Measurements from ENCODE around the gene NXPE4. TPM values are rescaled to one million over a fixed set of nuclear protein-coding genes. Genes with fewer than 3 reads are reported as not detected.

The NXPE4 gene
- total RNA-seq, 1 donor from 2014 or later, result not detected

- Mint-ChIP-seq H3K27ac (ENCODE audit: unreplicated experiment) (no peak overlapping the region), H3K4me3 (ENCODE audit: unreplicated experiment) (no peak overlapping the region), H3K36me3 (ENCODE audit: unreplicated experiment) (no peaks in the 10 kb centered on the region), H3K27me3 (ENCODE audit: unreplicated experiment) (peaks cover 5% of the 10 kb centered on the region), H3K4me1 (ENCODE audit: unreplicated experiment) (no peaks in the 10 kb centered on the region), H3K9me3 (ENCODE audit: unreplicated experiment) (no peaks in the 10 kb centered on the region)
- TF ChIP-seq CTCF (IDR thresholded peaks at IDR 0.05), result no peak
- DNase-seq (ENCODE audit: extremely low spot score, unreplicated experiment), result no peak
These were observed 30.8 kb downstream of the NXPE4 start for GRCh38 chr11:114564831-114565230.

GRCh38 chr11:114563077-114563476 is 32.5 kb downstream of the NXPE4 start:
- H3K27me3 Mint-ChIP-seq (ENCODE audit: unreplicated experiment), result peaks cover 2% of the 10 kb centered on the region
- H3K4me1 Mint-ChIP-seq (ENCODE audit: unreplicated experiment), result no peaks in the 10 kb centered on the region
- DNase-seq (ENCODE audit: extremely low spot score, unreplicated experiment), result no peak
- H3K4me3 Mint-ChIP-seq (ENCODE audit: unreplicated experiment), result no peak overlapping the region
- no peak overlapping the region for H3K27ac Mint-ChIP-seq (ENCODE audit: unreplicated experiment)
- H3K9me3 Mint-ChIP-seq (ENCODE audit: unreplicated experiment), result no peaks in the 10 kb centered on the region
- no peaks in the 10 kb centered on the region for H3K36me3 Mint-ChIP-seq (ENCODE audit: unreplicated experiment)
- no peak for TF ChIP-seq CTCF (IDR thresholded peaks at IDR 0.05)

- no peak overlapping the region for H3K27ac Mint-ChIP-seq (ENCODE audit: unreplicated experiment)
- no peaks in the 10 kb centered on the region for H3K36me3 Mint-ChIP-seq (ENCODE audit: unreplicated experiment)
These were observed 33.2 kb downstream of the NXPE4 start for GRCh38 chr11:114562166-114562916.

GRCh38 chr11:114559425-114560310 is 35.9 kb downstream of the NXPE4 start, which contains the start of gene NXPE1:
TSS of gene NXPE1 (minus strand) at chr11:114559881. CDS start at chr11:114551201, 8,680 bp downstream.
- H3K9me3 Mint-ChIP-seq (ENCODE audit: unreplicated experiment), result no peaks in the 10 kb centered on the region
- peaks cover 2% of the 10 kb centered on the region for H3K27me3 Mint-ChIP-seq (ENCODE audit: unreplicated experiment)
- no peak within 1 kb of the TSS for H3K4me3 Mint-ChIP-seq (ENCODE audit: unreplicated experiment)
- no peak for TF ChIP-seq CTCF (IDR thresholded peaks at IDR 0.05)
- H3K27ac Mint-ChIP-seq (ENCODE audit: unreplicated experiment), result no peak within 1 kb of the TSS
- DNase-seq (ENCODE audit: extremely low spot score, unreplicated experiment), result no peak
- H3K4me1 Mint-ChIP-seq (ENCODE audit: unreplicated experiment), result no peaks in the 10 kb centered on the region
- H3K36me3 Mint-ChIP-seq (ENCODE audit: unreplicated experiment), result no peaks in the 10 kb centered on the region

More at GRCh38 chr11:114562166-114562916, 33.2 kb downstream of the NXPE4 start:
- DNase-seq (ENCODE audit: extremely low spot score, unreplicated experiment), result no peak
- TF ChIP-seq CTCF (IDR thresholded peaks at IDR 0.05), result no peak
- peaks cover 2% of the 10 kb centered on the region for H3K27me3 Mint-ChIP-seq (ENCODE audit: unreplicated experiment)
- no peaks in the 10 kb centered on the region for H3K9me3 Mint-ChIP-seq (ENCODE audit: unreplicated experiment)
- no peaks in the 10 kb centered on the region for H3K4me1 Mint-ChIP-seq (ENCODE audit: unreplicated experiment)
- H3K4me3 Mint-ChIP-seq (ENCODE audit: unreplicated experiment), result no peak overlapping the region

- no peak for DNase-seq (ENCODE audit: extremely low spot score, unreplicated experiment)
- Mint-ChIP-seq H3K4me1 (ENCODE audit: unreplicated experiment) (no peaks in the 10 kb centered on the region), H3K9me3 (ENCODE audit: unreplicated experiment) (no peaks in the 10 kb centered on the region), H3K4me3 (ENCODE audit: unreplicated experiment) (no peak overlapping the region), H3K36me3 (ENCODE audit: unreplicated experiment) (no peaks in the 10 kb centered on the region), H3K27me3 (ENCODE audit: unreplicated experiment) (peaks cover 2% of the 10 kb centered on the region), H3K27ac (ENCODE audit: unreplicated experiment) (no peak overlapping the region)
- TF ChIP-seq CTCF (IDR thresholded peaks at IDR 0.05), result no peak
These were observed 39.5 kb downstream of the NXPE4 start for GRCh38 chr11:114556135-114556534.
